Measurements from ENCODE around the gene TMED7.

The TMED7 gene

DNA sequence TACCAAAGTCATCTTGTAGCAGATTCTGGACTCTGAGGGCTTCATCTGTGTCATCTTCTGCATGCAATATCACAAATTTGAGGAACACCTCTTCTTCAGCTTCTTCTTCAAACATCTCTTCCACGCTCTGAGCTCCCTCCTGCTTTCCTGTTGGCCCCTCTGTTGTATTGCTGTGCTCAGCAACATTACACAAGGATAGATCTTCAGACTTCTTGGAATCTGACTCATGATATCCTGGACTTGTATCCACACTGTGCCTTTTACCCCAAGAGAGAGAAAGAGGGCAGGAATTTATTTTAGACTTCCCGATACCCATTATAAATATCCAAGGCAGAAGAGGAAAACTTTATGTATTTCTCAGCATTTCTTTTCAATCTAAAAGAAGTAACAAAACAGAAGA lies 44.9 kb downstream of the TMED7 start:
- DNase-seq (ENCODE audit: low spot score): no peak

DNA sequence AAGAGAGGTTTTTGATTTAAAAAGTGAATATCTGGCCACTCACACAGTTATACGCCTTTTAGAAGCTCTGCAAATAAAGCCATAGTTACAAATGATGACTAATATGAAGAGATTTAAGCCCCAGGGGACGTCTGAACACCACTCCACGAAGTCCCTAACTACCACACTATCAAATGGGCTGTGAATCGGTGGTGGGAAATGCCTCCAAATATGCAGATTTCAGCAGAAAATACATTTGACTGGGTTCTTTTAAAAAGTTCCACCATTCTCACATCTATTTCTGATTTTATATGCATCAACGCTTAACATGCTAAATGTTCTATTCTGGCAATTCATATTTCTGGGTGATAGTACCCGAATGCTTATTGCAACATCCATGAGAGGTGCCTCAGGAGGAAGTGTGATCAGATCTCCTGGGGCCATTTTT lies 46.1 kb downstream of the TMED7 start:
- DNase-seq (ENCODE audit: low spot score): no peak

DNA sequence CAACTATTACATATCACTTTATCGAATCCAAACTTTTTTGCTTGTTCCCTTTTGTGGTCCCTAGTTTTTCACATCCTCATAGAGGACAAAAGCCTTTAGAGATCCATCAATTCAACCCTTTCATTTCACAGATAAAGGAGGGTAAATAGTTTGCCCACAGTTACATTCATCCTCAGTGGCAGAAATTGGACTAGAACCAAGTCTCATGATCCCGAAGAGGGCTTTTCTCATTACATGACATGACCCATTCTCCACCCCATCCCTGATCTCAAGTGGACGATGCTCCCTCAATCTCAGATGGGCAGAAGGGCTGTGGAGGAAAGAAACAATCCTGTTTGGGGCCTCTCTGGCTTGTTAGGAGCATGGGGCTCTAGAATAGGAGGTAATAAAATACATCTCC lies 46.6 kb downstream of the TMED7 start:
- no peak for DNase-seq (ENCODE audit: low spot score)

DNA sequence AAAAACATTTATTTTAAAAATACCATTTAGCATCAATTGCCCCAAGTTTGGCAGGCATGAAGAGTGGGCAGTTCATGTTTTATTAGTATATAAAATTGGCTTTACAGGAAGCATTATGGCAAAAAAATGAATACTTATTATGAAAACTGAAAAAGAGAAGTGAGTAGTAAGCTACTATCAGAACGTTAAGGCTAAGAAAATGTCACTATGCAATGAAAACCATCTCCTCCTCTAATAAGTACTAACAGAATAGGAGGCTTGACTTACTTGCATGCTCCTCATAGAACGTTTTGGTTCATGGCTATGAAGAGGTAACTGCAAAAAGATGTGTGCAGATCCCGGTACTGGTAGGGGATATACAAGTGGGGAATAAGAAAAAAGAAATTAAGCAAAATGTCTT lies 47.2 kb downstream of the TMED7 start:
- no peak for DNase-seq (ENCODE audit: low spot score)

DNA sequence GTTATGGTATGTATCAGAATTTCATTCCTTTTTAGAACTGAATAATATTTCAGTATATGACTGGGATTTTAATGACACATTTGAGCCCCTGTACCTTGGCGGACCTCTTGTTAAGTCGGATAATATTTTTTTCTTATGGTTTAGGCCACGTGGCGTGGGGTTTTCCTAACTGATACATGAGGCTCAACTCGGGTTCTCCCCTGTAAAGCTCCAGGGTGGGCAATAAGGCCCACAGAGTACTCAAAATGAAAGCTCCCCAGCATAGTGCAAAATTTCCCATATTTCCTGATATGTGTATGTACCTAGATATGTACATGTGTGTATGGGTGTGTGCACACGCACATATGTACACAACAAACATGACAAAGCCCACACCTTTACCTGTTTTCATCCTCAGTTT lies 48.1 kb downstream of the TMED7 start:
- DNase-seq (ENCODE audit: low spot score): no peak

DNA sequence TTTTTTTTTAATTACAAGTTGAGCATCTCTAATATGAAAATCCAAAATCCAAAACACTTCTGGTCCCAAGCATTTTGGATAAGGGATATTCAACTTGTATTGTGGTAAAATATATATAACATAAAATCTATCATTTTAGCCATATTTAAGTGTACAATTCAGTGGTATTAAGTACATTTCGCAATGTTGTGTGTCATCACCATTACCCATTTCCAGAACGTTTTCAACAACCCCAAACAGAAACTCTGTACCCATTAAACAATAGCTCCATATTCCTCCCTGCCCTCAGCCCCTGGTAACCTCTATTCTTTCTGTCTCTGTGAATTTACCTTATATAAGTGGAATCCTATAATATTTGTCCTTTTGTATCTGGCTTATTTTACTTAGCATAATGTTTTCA lies 48.5 kb downstream of the TMED7 start:
- no peak for DNase-seq (ENCODE audit: low spot score)

DNA sequence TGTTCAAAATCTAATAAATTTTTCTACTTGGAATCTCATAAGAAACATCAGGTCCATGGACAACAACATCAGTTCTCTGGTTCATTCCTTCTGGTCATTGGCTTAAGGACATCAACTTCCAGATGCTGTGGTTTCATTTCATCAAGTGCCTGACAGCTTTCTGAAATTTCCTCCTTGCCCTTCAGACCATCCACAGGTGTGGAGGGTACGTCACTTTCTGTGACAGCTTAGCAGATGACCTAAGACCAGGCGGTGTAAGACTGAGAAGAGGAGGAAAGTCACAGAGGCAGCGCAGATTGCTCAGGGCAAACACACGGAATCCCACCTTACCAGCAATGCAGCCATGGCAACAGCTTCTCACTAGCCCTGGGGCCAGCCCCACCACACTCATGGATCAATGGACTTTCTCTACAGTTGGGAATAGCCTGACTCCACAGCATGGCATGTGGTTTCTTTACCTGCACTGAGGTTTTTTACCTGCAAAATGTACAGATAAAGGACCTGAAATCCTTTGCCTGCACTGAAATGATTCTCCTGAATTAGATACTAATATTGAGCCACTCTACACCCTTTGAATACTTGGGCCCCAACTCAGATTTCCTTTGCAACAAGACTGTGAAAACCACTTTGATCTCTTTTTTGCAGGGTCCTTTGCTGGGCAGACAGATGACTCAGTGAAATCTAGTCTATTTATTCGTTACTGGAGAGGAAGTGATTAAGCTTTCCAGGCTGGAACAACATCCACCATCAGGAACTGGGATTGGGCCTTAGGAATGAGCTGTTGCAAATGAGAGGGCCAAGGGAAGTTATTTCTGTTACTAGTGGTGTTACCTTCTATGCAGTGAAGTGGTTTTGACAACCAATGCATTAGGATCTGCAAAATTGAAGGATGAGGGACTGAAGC lies 50.4 kb downstream of the TMED7 start:
- DNase-seq (ENCODE audit: low spot score): peak; percentile 77

DNA sequence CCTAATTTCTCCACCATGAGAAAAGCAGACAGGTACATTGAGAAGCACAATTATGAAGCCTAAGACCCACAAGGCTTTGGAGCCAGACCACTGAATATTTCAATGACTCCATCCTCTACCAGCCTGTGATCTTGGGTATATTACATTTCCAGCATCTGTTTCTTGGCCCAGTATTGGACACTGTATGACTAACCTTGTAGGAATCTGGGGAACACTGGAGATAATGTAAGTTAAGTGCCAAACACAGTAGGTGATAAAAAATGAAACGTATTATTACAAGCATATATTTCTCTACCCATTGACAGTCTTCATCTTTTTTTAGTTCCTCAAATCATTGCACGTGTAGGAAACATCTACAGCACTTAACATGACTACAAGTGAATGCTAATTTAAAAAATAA lies 52.7 kb downstream of the TMED7 start:
- peak; percentile 53 for DNase-seq (ENCODE audit: low spot score)

DNA sequence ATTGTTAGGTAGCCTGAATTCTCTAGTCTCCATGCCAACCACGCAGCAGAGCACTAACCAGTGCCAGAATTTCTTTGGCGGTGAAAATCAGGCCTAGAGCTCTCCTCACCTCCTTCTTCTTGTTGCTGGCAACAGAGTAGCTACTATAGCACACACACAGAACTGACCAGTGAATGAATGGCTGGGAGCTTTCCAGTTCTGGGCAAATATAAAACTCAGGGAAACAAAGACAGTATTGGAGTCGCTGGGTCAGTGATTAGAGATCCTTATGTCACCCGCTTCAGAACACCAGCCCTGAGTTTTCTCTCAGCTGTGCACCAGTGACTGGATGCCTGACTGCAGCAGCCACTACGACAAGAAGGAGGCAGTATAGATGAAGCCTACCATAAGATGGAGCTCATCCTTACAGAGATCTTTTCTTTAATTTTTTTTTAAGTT lies 54.4 kb downstream of the TMED7 start:
- DNase-seq (ENCODE audit: low spot score): no peak

DNA sequence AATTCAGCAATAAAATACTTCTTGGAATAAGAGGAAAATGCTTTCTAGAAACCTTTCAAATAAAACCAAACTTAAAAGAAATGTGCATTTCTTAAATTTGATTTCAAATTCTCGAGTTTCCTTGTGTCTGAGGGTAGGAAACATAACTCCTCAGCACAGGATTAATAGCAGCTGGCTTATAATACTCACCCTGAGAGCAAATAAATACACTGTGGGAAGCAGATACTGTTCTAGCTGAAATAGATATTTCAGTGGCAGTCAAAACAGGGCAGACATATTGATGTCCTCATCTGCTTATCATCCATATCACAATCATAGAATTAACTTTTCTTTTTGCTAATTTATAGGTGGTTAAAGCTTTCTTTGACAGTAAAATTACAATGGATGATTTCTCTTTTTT lies 57.2 kb downstream of the TMED7 start:
- no peak for DNase-seq (ENCODE audit: low spot score)

DNA sequence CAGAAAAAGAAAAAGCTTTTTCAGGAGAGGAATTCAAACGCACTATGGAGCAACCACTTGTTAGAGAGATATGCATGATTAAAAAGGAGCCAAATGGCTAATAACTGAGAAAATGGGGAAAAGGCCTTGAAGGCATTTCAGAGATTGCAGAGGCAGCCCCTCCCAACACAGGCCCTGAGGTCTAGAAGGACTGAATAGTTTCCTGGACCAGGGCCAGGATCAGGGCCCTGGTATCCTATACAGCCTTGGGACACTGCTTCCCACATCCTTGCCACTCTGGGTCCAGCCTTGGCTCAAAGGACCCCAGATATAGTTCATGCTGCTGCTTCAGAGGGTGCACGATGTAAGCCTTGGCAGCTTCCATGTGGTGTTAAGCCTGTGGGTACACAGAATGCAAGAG lies 60.6 kb downstream of the TMED7 start:
- DNase-seq (ENCODE audit: low spot score): no peak

Measured in kidney tubule cell (primary cell).